Nephron progenitor cell (in vitro differentiated cells): ENCODE measurements around the gene SLC38A3.

Experiments used
- DNase-seq: peaks from one replicate; pipeline ENCODE4 v3.0.0; 2021
- H3K27ac Mint-ChIP-seq: 2 replicates; pipeline ENCODE4 v1.8.0; 2021; ENCODE audit warnings: mild to moderate bottlenecking, moderate library complexity, mixed read lengths
- H3K27me3 Mint-ChIP-seq: 2 replicates; pipeline ENCODE4 v1.8.0; 2021; ENCODE audit warnings: mild to moderate bottlenecking, low read depth, mixed read lengths; ENCODE audit not compliant: poor library complexity
- H3K36me3 Mint-ChIP-seq: 2 replicates; pipeline ENCODE4 v1.8.0; 2021; ENCODE audit warnings: low read depth, mixed read lengths
- H3K4me1 Mint-ChIP-seq: 2 replicates; pipeline ENCODE4 v1.8.0; 2021; ENCODE audit warnings: mixed read lengths
- H3K4me3 Mint-ChIP-seq: 2 replicates; pipeline ENCODE4 v1.8.0; 2021; ENCODE audit warnings: mild to moderate bottlenecking, moderate library complexity, mixed read lengths
- H3K9me3 Mint-ChIP-seq: 2 replicates; pipeline ENCODE4 v1.8.0; 2021; ENCODE audit warnings: mild to moderate bottlenecking, moderate library complexity, mixed read lengths
- CTCF ChIP-seq: fragments of 200-600 bp; sonication (generic); IDR thresholded peaks from 2 replicates; pipeline ENCODE4 v1.5.0; 2021; ENCODE audit warnings: antibody characterized with exemption

The SLC38A3 gene

DNA sequence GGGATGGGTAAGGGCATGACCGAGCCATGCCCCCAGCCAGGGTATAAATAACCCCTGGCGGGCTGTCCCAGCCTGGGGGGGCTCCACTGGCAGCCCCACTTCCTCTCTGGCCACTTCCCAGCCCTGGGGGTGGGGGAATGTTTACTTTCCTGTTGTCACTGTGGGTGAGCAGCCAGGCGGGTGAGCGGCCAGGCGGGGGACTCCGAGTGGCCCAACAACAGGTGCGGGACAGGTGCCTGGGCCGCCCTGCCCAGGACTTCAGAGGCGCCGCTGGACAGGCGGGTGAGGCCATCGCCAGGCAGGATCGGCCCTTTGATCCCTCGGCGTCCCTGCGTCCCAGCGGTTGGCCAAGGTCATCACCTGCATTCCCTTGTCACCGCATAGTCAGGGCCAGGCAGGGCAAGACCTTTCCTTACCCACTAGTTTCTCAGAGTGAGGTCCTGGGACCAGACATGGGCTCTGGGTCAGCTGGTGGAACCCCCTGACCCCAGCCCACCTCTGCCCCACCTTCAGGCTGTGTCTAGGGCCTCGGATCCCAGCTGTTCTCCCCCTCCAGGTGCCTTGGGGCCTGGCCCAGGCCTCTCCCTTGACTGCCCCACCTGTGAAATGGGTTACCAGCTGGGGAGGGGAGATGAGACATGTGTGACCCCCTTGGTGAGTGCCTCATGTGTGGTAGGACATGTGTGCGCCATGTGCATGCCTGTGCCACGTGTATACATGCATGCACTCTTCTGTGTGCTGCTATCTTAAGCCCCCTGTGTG, 33.4 kb upstream of the SLC38A3 start:
- no peak overlapping the region for H3K4me3 Mint-ChIP-seq
- H3K9me3 Mint-ChIP-seq: no peaks in the 10 kb centered on the region
- no peak for TF ChIP-seq CTCF
- no peak for DNase-seq
- H3K36me3 Mint-ChIP-seq: peaks cover 17% of the 10 kb centered on the region
- H3K27me3 Mint-ChIP-seq: peaks cover 3% of the 10 kb centered on the region
- peaks cover 56% of the 10 kb centered on the region for H3K4me1 Mint-ChIP-seq
- peak overlapping the region; percentile 45 for H3K27ac Mint-ChIP-seq

DNA sequence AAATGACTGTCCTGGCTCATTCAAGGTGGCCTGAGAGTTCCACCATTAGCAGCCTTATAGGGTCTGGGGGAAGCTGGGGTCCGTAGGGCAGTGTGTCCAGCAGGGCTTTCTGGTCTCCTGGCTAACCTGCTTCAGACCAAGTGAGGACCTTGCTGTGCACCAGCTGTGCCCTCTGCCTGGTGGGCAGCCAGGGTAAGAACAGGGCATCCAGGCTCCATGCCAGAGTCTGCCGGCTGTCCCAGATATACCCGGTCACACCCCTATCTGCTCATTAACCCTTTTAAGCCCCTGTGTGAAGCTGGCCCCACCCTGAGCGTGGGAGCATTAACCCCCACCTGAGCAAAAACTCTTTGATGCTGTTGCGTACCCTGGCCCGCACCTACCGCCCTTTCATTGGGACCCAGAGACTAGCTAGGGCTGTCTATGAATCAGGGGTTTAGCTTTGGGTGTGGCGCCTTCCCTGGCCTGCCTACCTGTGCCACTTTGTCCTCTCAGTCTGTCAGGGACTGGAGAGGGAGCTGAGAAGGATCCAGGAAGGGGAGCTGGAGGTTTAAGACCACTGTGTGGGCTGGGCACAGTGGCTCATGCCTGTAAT, 32.3 kb upstream of the SLC38A3 start:
- DNase-seq: no peak
- H3K4me3 Mint-ChIP-seq: no peak overlapping the region
- H3K27me3 Mint-ChIP-seq: peaks cover 3% of the 10 kb centered on the region
- H3K4me1 Mint-ChIP-seq: peaks cover 46% of the 10 kb centered on the region
- TF ChIP-seq CTCF: no peak
- H3K27ac Mint-ChIP-seq: no peak overlapping the region
- H3K9me3 Mint-ChIP-seq: no peaks in the 10 kb centered on the region
- H3K36me3 Mint-ChIP-seq: peaks cover 27% of the 10 kb centered on the region

- no peak for TF ChIP-seq CTCF
- Mint-ChIP-seq H3K27me3 (peaks cover 3% of the 10 kb centered on the region), H3K4me3 (no peak overlapping the region), H3K27ac (peak overlapping the region; percentile 79), H3K36me3 (peaks cover 37% of the 10 kb centered on the region), H3K9me3 (no peaks in the 10 kb centered on the region), H3K4me1 (peaks cover 35% of the 10 kb centered on the region)
- DNase-seq: no peak
Observed at GRCh38 chr3:50173685-50174516, 31.2 kb upstream of the SLC38A3 start.

DNA sequence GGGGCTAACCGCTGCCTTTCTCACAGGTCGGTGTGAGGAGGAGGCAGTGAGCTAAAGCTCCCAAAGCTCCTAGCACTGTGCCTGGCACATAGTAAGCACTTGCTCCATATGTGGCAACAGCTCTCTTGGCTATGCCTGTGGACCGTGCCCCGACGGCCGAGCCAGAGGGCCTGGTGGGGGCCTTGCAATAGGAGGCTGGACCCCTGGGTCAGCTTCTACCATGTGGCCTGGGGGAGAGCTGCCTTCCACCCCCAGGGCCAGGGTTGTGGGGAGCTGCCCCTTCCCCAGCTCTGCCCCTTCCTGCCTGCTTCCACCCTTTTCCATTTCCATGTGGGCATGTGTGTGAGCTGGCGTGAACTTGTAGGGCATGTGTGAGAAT, 30.6 kb upstream of the SLC38A3 start:
- no peak for DNase-seq
- TF ChIP-seq CTCF: no peak
- peaks cover 4% of the 10 kb centered on the region for H3K27me3 Mint-ChIP-seq
- no peak overlapping the region for H3K4me3 Mint-ChIP-seq
- H3K4me1 Mint-ChIP-seq: peaks cover 30% of the 10 kb centered on the region
- peaks cover 43% of the 10 kb centered on the region for H3K36me3 Mint-ChIP-seq
- no peak overlapping the region for H3K27ac Mint-ChIP-seq
- no peaks in the 10 kb centered on the region for H3K9me3 Mint-ChIP-seq

DNA sequence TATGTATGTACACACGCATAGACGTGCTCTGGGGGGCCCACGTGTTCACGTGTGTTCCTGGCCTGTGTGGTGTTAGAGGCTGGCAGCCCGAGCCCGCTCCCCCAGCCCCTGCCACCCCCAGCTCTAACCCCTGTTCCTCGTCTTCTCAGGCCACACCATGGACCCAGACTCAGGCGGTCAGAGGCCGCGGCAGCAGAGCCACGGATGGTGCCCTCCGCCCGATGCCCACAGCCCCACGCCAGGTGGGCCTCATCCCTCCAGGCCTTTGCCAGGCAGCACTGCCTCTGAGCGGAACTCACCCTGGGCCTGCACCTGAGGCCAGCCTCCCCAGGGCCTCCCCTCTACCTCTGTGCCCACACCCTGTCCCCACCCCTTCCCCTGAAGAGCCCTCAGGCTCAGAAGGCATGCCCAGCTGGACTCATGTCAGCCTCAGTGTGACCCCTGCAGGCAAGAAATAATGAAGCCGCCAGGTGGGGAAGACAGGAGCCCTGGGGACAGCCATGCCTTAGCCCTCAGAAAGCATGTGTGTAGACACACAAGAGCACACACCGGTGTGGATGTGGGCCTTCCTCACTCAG, 30.0 kb upstream of the SLC38A3 start:
- DNase-seq: no peak
- no peak for TF ChIP-seq CTCF
- H3K4me3 Mint-ChIP-seq: no peak overlapping the region
- no peak overlapping the region for H3K27ac Mint-ChIP-seq
- peaks cover 29% of the 10 kb centered on the region for H3K4me1 Mint-ChIP-seq
- no peaks in the 10 kb centered on the region for H3K9me3 Mint-ChIP-seq
- H3K36me3 Mint-ChIP-seq: peaks cover 48% of the 10 kb centered on the region
- peaks cover 6% of the 10 kb centered on the region for H3K27me3 Mint-ChIP-seq
